ENCODE results near the gene CCDC33.

CCDC33 gene

DNA sequence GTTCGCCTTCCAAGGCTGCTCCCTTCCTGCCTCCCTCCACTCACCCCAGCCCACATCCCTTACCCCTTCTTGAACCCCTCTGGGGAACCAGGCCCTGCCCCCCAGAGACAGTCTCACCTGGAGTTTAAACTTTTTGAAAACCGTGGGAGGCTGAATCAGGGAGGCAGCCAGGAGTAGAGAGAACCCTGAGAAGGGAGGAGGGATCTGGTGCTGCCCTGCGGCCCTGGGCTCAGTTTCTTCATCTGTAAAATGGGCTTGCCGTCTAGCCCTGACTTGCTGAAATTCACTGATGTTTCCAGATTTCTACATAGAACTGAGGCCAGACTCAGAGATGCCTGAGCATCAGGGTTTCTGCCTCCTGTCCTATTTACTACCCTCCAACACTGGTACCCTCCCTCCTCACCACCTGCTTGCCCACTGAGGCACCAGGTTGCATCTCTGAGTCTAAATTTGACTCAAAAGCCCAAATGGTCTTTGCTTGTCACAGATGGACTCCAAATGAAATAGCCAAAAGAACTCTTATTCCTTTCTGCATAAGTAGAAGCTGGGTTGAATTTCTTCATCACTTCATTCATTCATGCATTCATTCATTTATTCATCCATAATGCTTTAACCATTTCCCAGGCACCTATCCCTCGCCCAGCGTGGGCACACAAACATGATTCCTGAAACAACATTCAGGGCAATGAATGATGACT, 21.7 kb upstream of the CCDC33 start:
- Mint-ChIP-seq H3K9me3 (no peaks in the 10 kb centered on the region), H3K27me3 (peaks cover 4% of the 10 kb centered on the region), H3K4me3 (no peak overlapping the region), H3K27ac (no peak overlapping the region), H3K4me1 (no peaks in the 10 kb centered on the region), H3K36me3 (ENCODE audit: low read depth) (no peaks in the 10 kb centered on the region)
- ATAC-seq (no peak), DNase-seq (no peak)

DNA sequence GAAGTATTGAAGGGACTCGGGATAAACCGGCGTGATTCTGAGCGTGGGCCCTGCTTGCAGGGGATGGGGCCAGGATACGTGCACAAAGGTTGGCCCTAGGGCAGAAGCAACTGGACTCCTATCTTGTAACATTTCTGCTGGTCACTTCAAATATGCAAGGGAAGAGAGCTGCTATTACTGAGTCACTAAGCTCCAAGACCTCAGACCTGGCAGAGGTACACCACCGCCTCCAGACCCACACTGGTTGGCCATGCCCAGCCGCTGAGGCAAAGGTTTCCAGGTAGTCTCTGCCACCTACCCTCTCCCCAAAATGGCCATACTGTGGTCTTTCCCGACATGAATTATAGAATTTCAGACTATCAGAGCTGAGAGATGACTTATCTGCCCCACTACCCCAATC, 20.2 kb upstream of the CCDC33 start:
- Mint-ChIP-seq H3K36me3 (ENCODE audit: low read depth) (no peaks in the 10 kb centered on the region), H3K4me1 (no peaks in the 10 kb centered on the region), H3K27me3 (peaks cover 13% of the 10 kb centered on the region), H3K9me3 (no peaks in the 10 kb centered on the region), H3K27ac (no peak overlapping the region), H3K4me3 (no peak overlapping the region)
- DNase-seq, result no peak
- no peak for ATAC-seq

- DNase-seq (no peak), ATAC-seq (no peak)
- H3K27me3 Mint-ChIP-seq, result peaks cover 18% of the 10 kb centered on the region
- no peaks in the 10 kb centered on the region for H3K36me3 Mint-ChIP-seq (ENCODE audit: low read depth)
- H3K4me3 Mint-ChIP-seq, result no peak overlapping the region
- H3K9me3 Mint-ChIP-seq, result no peaks in the 10 kb centered on the region
- H3K4me1 Mint-ChIP-seq, result no peaks in the 10 kb centered on the region
- no peak overlapping the region for H3K27ac Mint-ChIP-seq
These were observed 19.2 kb upstream of the CCDC33 start for GRCh38 chr15:74216949-74217348.

DNA sequence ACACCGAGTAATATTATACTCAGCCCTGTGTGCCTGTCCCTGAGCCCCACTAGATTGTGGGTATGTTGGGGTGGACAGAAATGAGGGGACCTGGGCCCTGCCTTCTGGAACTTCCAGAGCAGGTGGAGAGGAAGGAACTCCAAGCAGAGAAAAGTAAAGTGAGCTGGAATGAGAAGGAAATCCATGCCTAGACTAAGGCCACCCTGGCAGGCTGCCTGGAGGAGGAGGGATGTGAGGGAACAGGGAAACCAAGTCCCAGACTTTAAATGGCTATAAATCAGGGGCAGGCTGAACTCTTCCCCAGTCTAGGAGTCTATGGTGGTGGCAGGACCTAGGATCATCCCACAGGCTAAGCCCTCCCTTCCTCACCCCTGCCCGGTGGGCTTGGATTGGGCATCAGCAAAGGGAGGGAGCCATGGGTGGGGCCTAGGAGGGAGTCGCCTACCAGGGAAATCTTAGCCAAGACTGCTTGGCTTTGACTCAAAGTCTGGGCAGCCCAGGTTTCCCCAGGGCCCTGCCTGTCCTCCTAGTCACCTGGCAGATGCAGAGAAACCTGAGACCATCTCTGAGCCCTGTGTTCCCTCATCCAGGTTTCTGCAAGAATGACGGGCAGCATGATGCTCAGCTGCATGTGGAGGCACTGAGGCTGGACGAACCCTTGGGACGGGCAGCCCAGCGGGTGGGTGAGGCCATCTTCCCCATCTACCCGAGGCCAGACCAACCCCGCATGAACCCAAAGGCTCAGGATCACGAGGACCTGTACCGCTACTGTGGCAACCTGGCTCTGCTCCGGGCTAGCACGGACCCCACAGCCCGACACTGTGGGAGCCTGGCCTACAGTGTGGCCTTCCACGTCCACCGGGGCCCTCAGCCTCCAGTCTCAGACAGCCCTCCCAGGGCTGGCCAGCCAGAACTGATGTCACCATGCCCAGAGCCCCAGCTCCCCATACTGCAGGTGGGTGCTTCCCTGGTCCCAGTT, 17.9 kb upstream of the CCDC33 start:
- Mint-ChIP-seq H3K4me1 (no peaks in the 10 kb centered on the region), H3K27ac (no peak overlapping the region), H3K4me3 (no peak overlapping the region), H3K36me3 (ENCODE audit: low read depth) (no peaks in the 10 kb centered on the region), H3K27me3 (peaks cover 18% of the 10 kb centered on the region), H3K9me3 (no peaks in the 10 kb centered on the region)
- ATAC-seq, result no peak
- no peak for DNase-seq

DNA sequence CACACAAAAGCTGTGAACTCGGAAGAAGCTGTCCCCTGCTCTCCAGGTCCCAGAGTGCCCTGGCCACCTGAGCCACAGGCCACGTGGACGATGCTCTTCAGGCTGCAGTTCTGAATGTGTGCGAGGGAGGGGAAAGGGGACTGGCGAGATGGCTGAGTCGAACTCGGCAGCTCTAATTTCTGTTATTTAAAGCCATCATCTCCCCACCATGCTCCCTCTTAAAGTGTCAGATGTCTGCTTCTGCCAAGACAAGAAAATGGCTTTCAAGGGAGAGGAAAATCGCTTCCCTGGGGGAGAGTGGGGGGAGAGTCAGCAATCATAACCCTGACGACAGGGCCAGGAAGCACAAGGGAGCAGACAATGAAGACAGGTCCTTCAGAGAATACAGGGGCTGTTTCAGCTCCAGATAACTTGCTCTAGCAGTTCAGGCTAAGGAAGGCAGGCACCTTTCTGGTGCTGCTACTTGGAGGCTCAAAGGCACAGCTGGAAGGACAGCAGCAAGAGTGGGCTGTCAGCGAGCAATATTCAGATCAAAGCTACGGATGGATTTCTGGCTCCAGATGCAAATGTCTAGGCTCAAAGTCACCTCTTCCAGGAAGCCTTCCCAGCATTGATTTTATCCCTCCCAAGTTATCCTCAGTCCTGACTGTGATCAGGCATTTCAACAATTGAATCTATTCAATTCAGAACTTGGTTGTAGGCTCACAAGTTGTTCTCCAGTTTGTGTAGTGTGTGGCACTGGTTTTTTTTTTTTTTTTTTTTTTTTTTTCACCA, 15.5 kb upstream of the CCDC33 start:
- DNase-seq (no peak), ATAC-seq (no peak)
- Mint-ChIP-seq H3K9me3 (no peaks in the 10 kb centered on the region), H3K4me1 (peaks cover 7% of the 10 kb centered on the region), H3K36me3 (ENCODE audit: low read depth) (no peaks in the 10 kb centered on the region), H3K4me3 (no peak overlapping the region), H3K27me3 (peaks cover 20% of the 10 kb centered on the region), H3K27ac (no peak overlapping the region)

DNA sequence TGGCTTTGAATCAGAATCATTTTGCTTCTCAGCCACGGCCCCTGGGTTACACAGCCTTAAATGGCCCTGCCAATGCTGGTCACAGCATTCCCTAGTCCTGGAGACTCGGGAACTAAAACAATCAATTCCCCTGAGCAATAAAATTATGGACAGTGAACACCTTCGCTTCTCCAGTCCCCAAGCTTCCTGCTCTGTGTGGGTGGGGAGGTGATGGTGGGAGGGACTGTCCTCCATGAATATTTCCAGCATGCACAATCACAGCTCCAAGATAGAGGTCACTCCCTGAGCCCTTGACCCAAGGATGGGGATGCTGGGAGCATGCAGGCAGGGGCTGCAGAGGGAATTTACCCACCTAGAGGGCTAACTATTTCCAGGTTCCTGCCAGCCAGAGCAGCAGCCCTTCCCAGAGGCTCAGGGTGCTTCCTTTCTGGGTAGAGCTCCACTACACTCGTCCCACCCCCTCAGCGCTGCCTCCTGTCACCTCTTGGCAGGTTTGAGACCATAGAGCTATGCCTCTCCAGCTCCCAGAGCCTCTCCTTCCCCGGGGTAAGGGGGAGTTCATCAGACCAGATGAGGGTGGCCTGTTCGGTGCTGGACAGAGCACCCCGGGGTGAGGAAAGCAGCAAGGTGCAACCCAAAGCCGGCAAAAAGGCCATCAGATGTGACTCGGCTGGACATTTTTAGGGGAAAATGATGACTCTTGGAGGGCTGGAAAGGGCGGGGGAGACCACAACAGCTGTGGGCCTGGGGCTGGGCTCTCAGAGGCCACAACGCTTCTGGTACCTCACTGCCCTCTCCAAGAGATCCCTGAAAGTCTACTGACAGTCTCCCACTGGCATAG, 14.5 kb upstream of the CCDC33 start:
- Mint-ChIP-seq H3K4me1 (peaks cover 7% of the 10 kb centered on the region), H3K27me3 (peaks cover 18% of the 10 kb centered on the region), H3K27ac (no peak overlapping the region), H3K9me3 (no peaks in the 10 kb centered on the region), H3K4me3 (no peak overlapping the region), H3K36me3 (ENCODE audit: low read depth) (no peaks in the 10 kb centered on the region)
- no peak for DNase-seq
- no peak for ATAC-seq

GRCh38 chr15:74222240-74223119, 13.6 kb upstream of the CCDC33 start:
- Mint-ChIP-seq H3K36me3 (ENCODE audit: low read depth) (no peaks in the 10 kb centered on the region), H3K27me3 (peaks cover 18% of the 10 kb centered on the region), H3K27ac (no peak overlapping the region), H3K4me3 (no peak overlapping the region), H3K4me1 (peaks cover 7% of the 10 kb centered on the region), H3K9me3 (no peaks in the 10 kb centered on the region)
- no peak for DNase-seq
- no peak for ATAC-seq

DNA sequence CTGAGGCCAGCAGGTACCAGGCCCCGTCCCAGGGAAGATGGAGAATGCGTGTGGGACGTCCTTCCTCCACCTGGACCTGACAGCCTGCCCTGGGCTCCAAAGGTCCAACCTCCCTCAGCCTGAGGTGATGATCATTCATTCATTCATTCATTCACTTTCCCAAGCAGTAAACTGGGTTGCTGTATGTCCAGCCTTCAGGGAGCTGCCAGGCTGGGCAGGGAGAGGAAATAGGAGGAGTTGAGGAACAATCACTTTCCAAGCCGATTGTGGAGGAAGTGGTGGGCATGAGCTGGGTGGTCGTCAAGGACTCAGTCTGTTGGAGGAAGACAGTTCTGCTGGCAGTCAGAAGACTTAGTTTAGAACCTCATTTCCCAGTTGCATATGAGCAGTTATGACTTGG, 10.2 kb upstream of the CCDC33 start:
- ATAC-seq (no peak), DNase-seq (no peak)
- no peaks in the 10 kb centered on the region for H3K9me3 Mint-ChIP-seq
- H3K27me3 Mint-ChIP-seq, result peaks cover 11% of the 10 kb centered on the region
- H3K36me3 Mint-ChIP-seq (ENCODE audit: low read depth), result no peaks in the 10 kb centered on the region
- H3K4me3 Mint-ChIP-seq, result no peak overlapping the region
- H3K4me1 Mint-ChIP-seq, result peaks cover 7% of the 10 kb centered on the region
- no peak overlapping the region for H3K27ac Mint-ChIP-seq

DNA sequence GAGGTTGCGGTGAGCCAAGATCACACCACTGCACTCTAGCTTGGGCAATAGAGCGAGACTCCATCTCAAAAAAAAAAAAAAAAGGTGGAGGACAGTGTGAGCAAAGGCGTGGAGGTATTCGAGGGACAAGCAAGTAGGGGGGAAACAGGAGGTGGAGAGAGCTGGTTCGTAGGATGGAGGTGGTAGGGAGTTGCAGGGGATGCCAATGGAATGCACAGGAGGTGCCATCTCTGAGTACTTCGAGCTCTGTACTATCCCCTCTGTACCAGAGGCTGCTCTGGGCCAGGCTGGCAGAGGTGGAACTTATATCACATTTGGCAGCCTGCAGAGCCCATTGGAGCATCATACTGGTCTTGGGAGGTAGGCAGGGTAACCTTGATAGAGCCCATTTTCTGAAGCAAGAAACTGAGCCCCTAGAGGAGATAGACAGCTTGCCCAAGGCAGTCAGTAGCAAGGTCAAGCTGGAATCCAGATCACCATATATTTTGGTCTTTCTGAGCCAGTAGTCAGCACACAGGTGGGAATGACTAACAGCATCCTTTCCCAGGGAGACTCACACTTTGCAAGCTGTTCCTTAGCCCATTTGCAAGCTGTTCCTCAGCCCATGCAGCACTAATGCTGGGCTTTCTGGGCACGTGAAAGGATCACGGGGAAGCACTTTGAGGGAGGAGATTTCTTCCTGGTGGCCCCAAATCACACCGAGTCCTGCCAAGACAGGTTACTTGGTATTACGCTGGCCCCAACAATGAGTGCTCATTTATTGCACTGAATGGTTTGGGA, 9.2 kb upstream of the CCDC33 start:
- H3K27me3 Mint-ChIP-seq, result peaks cover 6% of the 10 kb centered on the region
- ATAC-seq, result no peak
- no peaks in the 10 kb centered on the region for H3K36me3 Mint-ChIP-seq (ENCODE audit: low read depth)
- DNase-seq, result no peak
- no peaks in the 10 kb centered on the region for H3K9me3 Mint-ChIP-seq
- H3K4me3 Mint-ChIP-seq, result no peak overlapping the region
- H3K4me1 Mint-ChIP-seq, result peaks cover 7% of the 10 kb centered on the region
- no peak overlapping the region for H3K27ac Mint-ChIP-seq

GRCh38 chr15:74227968-74228722, 8.0 kb upstream of the CCDC33 start:
- H3K4me1 Mint-ChIP-seq, result peaks cover 7% of the 10 kb centered on the region
- DNase-seq (no peak), ATAC-seq (no peak)
- no peak overlapping the region for H3K27ac Mint-ChIP-seq
- no peak overlapping the region for H3K4me3 Mint-ChIP-seq
- no peaks in the 10 kb centered on the region for H3K9me3 Mint-ChIP-seq
- no peaks in the 10 kb centered on the region for H3K36me3 Mint-ChIP-seq (ENCODE audit: low read depth)
- H3K27me3 Mint-ChIP-seq, result peaks cover 6% of the 10 kb centered on the region

DNA sequence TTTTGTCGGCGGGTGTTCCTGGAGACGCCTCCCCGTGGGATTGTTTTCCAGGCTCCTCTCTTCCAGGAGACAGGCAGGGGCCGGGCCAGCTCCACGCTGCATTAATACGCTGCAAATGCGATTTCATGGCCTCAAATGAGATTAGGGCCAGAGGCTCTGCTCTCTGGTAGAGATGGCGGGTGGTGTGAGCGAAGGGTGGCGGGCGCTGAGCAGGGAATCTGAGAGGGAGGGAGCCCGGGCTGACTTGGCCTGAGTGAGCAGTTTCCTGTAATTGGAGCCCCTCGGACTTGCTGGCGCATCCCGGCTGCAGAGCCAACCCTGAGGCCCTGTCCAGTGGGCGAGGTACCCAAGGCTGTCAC, 7.4 kb upstream of the CCDC33 start:
- DNase-seq, result no peak
- Mint-ChIP-seq H3K4me3 (no peak overlapping the region), H3K9me3 (no peaks in the 10 kb centered on the region), H3K36me3 (ENCODE audit: low read depth) (no peaks in the 10 kb centered on the region), H3K27me3 (peaks cover 4% of the 10 kb centered on the region), H3K27ac (no peak overlapping the region), H3K4me1 (peaks cover 2% of the 10 kb centered on the region)
- ATAC-seq, result no peak

- no peaks in the 10 kb centered on the region for H3K4me1 Mint-ChIP-seq
- peaks cover 2% of the 10 kb centered on the region for H3K27me3 Mint-ChIP-seq
- no peaks in the 10 kb centered on the region for H3K36me3 Mint-ChIP-seq (ENCODE audit: low read depth)
- H3K9me3 Mint-ChIP-seq, result no peaks in the 10 kb centered on the region
- ATAC-seq (no peak), DNase-seq (no peak)
- H3K4me3 Mint-ChIP-seq, result no peak overlapping the region
- no peak overlapping the region for H3K27ac Mint-ChIP-seq
These were observed 6.4 kb upstream of the CCDC33 start for GRCh38 chr15:74229686-74230085.

All from activated naive CD8-positive, alpha-beta T cell treated with anti-CD3 and anti-CD28 coated beads, Interleukin-2, amount 50 U/mL, for 24 hours (primary cell).